Gastrocnemius medialis (tissue), 4 donors: ENCODE measurements around the gene ADARB2. TPM values are rescaled to one million over a fixed set of nuclear protein-coding genes. Genes with fewer than 3 reads are reported as not detected.

Experiments used
- ATAC-seq, 2 donors: fragments of 150-250 bp; one replicate each; pipeline ENCODE4 v1.9.1; 2016
- DNase-seq, 2 donors: peaks; one replicate each; pipeline ENCODE4 v3.0.0-alpha.2; 2019
- H3K27ac ChIP-seq, 4 donors: fragments of 200-600 bp; sonication (generic); 1 replicate in 1 of 4; 2 replicates in 3 of 4; pipeline ENCODE4 v1.5.1; 2016 to 2018; ENCODE audit warnings: mild to moderate bottlenecking in 2 of 4, moderate library complexity in 1 of 4
- H3K27me3 ChIP-seq, 3 donors: fragments of 200-600 bp; sonication (generic) in 2 of 3; 1 replicate in 1 of 3; 2 replicates in 2 of 3; pipeline versions ENCODE4 v1.5.1 to v1.6.0; 2016 to 2019; ENCODE audit warnings: mild to moderate bottlenecking in 1 of 3, moderate library complexity in 1 of 3
- H3K36me3 ChIP-seq, 2 donors: fragments of 200-600 bp; sonication (generic) in 1 of 2; one replicate each; pipeline ENCODE4 v1.5.1; 2017 to 2018
- H3K4me1 ChIP-seq, 2 donors: fragments of 200-600 bp; sonication (generic) in 1 of 2; one replicate each; pipeline ENCODE4 v1.5.1; 2016 to 2017; ENCODE audit warnings: mild to moderate bottlenecking in 2 of 2
- H3K4me3 ChIP-seq, 4 donors: fragments of 200-600 bp; sonication (generic) in 3 of 4; 1 replicate in 1 of 4; 2 replicates in 3 of 4; pipeline ENCODE4 v1.5.1; 2016 to 2019; ENCODE audit warnings: mild to moderate bottlenecking in 2 of 4
- H3K9me3 ChIP-seq, 3 donors: fragments of 200-600 bp; sonication (generic) in 2 of 3; 1 replicate in 1 of 3; 2 replicates in 2 of 3; pipeline ENCODE4 v1.5.1; 2016 to 2019
- POLR2A ChIP-seq, 2 donors: fragments of 450-650 bp; IDR thresholded peaks; one replicate each; pipeline ENCODE4 v1.6.1; 2017; ENCODE audit warnings: antibody characterized with exemption in 2 of 2, mild to moderate bottlenecking in 2 of 2, moderate library complexity in 2 of 2
- in situ Hi-C, 4 donors: fragments of 200-750 bp; cut with MboI; loops; one replicate each; pipeline versions ENCODE4 v1.15.0 to v1.8.0; 2017; ENCODE audit warnings: low sequenced_read_pairs in 4 of 4
- intact Hi-C: fragments of 100-400 bp; cut with DNase I; formaldehyde crosslinking; loops from one replicate; pipeline ENCODE4 v1.15.1; 2023; ENCODE audit warnings: low total_unique reads
- total RNA-seq, 4 donors: library from RNA; depleted of rRNA; stranded (reverse); fragments of >200 nt; gene quantifications; one replicate each; pipeline versions ENCODE4 v1.1.0 to v1.2.3, GENCODE V29; 2016
- TF ChIP-seq, protein P1 (sequence below), 5 experiments: fragments of 450-650 bp in 3 of 5; fragments of 200-600 bp in 2 of 5; sonication (generic) in 2 of 5; IDR thresholded peaks in 4 of 5; conservative IDR thresholded peaks in 1 of 5; 1 replicate in 4 of 5; 2 replicates in 1 of 5; pipeline ENCODE4 v1.5.1; 2016 to 2019; ENCODE audit warnings: antibody characterized with exemption in 5 of 5, mild to moderate bottlenecking in 3 of 5, moderate library complexity in 3 of 5

ADARB2 gene
- total RNA-seq, 4 donors from 2014 or later, result 0.07 to 0.87 (median 0.10) TPM

DNA sequence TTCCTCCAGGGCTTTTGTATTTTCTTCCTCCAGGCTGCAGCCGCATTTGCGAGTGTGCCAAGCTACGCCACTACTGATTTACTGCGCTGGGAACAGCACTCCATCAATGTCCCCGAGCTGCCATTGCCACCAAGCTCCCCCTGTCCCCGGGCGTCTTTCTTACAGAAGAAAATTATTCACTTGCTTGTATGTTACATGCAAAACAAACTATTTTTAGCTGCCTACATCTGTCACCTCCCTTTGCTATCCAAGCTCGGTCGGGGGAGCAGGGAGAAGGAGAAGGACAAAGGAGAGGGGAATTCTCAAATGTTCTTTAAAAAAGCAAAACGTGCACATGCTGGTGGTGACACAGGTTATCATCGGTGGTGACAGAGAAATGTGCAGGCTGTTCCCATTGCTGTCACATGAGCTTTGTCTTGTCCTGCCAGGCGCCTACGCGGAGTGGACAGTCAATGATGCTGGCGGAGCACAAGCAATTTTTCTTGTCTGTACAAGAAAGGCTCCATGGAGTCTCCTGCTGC is 93.1 kb downstream of the ADARB2 start:
- no peak overlapping the region for H3K27ac ChIP-seq
- H3K9me3 ChIP-seq, result no peaks in the 10 kb centered on the region
- in situ Hi-C loops, result no loop called here
- no peaks in the 10 kb centered on the region for H3K36me3 ChIP-seq
- intact Hi-C loops, result no loop called here
- TF ChIP-seq, protein P1, sequence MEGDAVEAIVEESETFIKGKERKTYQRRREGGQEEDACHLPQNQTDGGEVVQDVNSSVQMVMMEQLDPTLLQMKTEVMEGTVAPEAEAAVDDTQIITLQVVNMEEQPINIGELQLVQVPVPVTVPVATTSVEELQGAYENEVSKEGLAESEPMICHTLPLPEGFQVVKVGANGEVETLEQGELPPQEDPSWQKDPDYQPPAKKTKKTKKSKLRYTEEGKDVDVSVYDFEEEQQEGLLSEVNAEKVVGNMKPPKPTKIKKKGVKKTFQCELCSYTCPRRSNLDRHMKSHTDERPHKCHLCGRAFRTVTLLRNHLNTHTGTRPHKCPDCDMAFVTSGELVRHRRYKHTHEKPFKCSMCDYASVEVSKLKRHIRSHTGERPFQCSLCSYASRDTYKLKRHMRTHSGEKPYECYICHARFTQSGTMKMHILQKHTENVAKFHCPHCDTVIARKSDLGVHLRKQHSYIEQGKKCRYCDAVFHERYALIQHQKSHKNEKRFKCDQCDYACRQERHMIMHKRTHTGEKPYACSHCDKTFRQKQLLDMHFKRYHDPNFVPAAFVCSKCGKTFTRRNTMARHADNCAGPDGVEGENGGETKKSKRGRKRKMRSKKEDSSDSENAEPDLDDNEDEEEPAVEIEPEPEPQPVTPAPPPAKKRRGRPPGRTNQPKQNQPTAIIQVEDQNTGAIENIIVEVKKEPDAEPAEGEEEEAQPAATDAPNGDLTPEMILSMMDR (IDR thresholded peaks at IDR 0.05 in 4 of 5, conservative IDR thresholded peaks at IDR 0.05 in 1 of 5), result no peak
- TF ChIP-seq POLR2A (IDR thresholded peaks at IDR 0.05), result no peak
- no peaks in the 10 kb centered on the region for H3K4me1 ChIP-seq
- DNase-seq (no peak), ATAC-seq (no peak)
- H3K27me3 ChIP-seq, result no peaks in the 10 kb centered on the region
- H3K4me3 ChIP-seq, result no peak overlapping the region

DNA sequence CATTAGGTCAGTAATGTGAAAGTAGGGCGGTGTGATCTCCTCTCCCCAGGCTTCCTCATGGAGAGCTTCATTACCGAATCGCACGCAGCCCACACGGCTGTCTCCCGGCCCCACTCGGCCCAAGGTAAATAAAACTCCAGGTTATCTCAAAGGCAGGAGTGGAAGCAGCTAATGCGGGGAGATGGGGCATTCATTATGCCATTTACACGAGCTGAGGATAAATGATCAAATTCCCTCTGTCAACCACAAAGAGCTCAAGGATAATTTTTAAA is 93.5 kb downstream of the ADARB2 start:
- DNase-seq, result no peak

DNA sequence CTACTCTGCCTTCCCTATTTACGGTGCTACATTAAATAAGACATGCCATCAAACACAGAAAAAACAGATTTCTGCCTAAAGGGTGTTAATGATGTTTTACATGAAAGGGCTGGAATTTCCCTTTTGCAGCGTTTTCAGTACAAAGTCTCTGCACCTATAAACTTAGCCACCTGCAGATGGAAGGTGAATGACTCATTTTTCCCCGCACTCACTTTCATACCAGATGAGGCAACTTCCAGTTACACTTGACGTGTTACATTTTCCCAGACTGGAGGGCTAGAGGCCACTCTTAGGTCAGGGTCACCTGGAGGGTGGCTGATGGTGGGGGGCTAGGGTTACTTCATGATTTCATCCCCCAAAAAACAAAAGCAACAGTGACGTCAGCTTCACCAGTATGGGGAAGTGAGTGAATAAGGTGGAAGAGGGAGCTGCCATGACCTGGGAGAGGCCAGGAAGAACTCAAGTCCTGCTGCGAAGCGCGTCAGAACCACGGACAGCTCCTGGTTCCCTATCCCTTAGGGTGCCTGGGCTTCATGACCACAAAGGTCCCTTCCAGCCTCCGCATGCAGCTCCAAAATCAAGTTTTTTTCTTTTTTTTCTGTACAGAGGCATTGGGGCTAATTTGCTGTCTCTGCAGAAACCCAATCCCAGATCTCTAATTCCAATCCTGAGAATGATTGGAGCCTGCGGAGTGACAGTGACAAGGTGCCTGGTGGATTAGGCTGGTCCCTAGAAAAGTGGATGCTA is 94.0 kb downstream of the ADARB2 start:
- TF ChIP-seq, protein P1 (IDR thresholded peaks at IDR 0.05 in 4 of 5, conservative IDR thresholded peaks at IDR 0.05 in 1 of 5), result no peak
- TF ChIP-seq POLR2A (IDR thresholded peaks at IDR 0.05), result no peak
- no peak for ATAC-seq
- Histone ChIP-seq H3K27me3 (no peaks in the 10 kb centered on the region), H3K36me3 (no peaks in the 10 kb centered on the region), H3K4me3 (no peak overlapping the region), H3K27ac (no peak overlapping the region), H3K4me1 (no peaks in the 10 kb centered on the region), H3K9me3 (no peaks in the 10 kb centered on the region)
- in situ Hi-C loops, result no loop called here
- intact Hi-C loops, result no loop called here
- DNase-seq, result no peak

More for the DNA sequence above, 93.5 kb downstream of the ADARB2 start:
- no peak overlapping the region for H3K27ac ChIP-seq
- H3K27me3 ChIP-seq, result no peaks in the 10 kb centered on the region
- no peak for ATAC-seq
- H3K4me1 ChIP-seq, result no peaks in the 10 kb centered on the region
- intact Hi-C loops (no loop called here), in situ Hi-C loops (no loop called here)
- TF ChIP-seq, protein P1 (IDR thresholded peaks at IDR 0.05 in 4 of 5, conservative IDR thresholded peaks at IDR 0.05 in 1 of 5), result no peak
- no peak for TF ChIP-seq POLR2A (IDR thresholded peaks at IDR 0.05)
- H3K9me3 ChIP-seq, result no peaks in the 10 kb centered on the region
- H3K4me3 ChIP-seq, result no peak overlapping the region
- H3K36me3 ChIP-seq, result no peaks in the 10 kb centered on the region

DNA sequence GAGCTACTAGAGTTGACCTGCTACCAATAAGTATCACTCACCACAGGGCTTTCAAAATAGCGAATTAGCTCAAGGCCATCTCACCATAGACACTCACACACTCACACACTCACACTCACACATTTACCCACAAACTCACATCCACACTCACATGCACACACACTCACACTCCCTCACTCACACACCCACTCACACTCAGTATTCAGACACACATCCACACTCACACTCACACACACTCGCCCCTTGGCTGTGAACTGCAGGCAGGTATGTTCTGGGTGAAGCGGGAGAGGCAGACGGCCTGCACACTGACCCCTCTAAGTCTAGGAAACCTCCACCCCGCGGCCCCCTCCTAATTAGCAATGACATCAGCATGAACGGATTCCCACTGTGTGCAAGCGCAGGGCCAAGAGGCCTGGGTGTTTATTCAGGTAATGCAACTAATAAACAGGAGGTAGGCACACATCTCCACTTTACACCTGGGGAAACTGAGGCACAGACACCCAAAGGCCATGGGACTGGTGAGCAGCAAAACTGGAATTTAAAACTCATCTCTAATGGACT is 94.6 kb downstream of the ADARB2 start:
- H3K9me3 ChIP-seq, result no peaks in the 10 kb centered on the region
- H3K27ac ChIP-seq, result no peak overlapping the region
- DNase-seq (no peak), ATAC-seq (no peak)
- H3K4me3 ChIP-seq, result no peak overlapping the region
- intact Hi-C loops, result no loop called here
- no peaks in the 10 kb centered on the region for H3K27me3 ChIP-seq
- TF ChIP-seq, protein P1 (IDR thresholded peaks at IDR 0.05 in 4 of 5, conservative IDR thresholded peaks at IDR 0.05 in 1 of 5), result no peak
- TF ChIP-seq POLR2A (IDR thresholded peaks at IDR 0.05), result no peak
- in situ Hi-C loops, result no loop called here
- H3K4me1 ChIP-seq, result no peaks in the 10 kb centered on the region
- no peaks in the 10 kb centered on the region for H3K36me3 ChIP-seq
